GM23338 (cell line): ENCODE data around the gene FRY. TPM values are rescaled to one million over a fixed set of nuclear protein-coding genes. Genes with fewer than 3 reads are reported as not detected.
A peak's percentile ranks its signal among the peaks of the same experiment; 100 is the strongest.

Source experiments
- ATAC-seq: fragments of 200-7000 bp; cut with Tn5 transposase; 3 replicates; pipeline ENCODE4 v1.9.1; 2020
- DNase-seq: peaks from one replicate; pipeline ENCODE4 v3.0.0-alpha.2; 2015; ENCODE audit warnings: low spot score
- H2AFZ ChIP-seq: fragments of 200-600 bp; sonication (generic); 2 replicates; pipeline ENCODE4 v1.8.0; 2016; ENCODE audit warnings: antibody characterized with exemption, mild to moderate bottlenecking, moderate library complexity
- H3F3A ChIP-seq: fragments of 200-600 bp; sonication (generic); replicated peaks from 2 replicates; pipeline ENCODE4 v1.8.0; 2017; ENCODE audit warnings: antibody characterized with exemption, mixed run types, low read depth
- H3K27ac ChIP-seq: fragments of 200-600 bp; sonication (generic); 2 replicates; pipeline ENCODE4 v1.6.1; 2016; ENCODE audit warnings: low read depth
- H3K27me3 ChIP-seq: fragments of 200-600 bp; sonication (generic); 2 replicates; pipeline ENCODE4 v1.8.0; 2016; ENCODE audit warnings: mild to moderate bottlenecking, mixed run types, moderate library complexity; ENCODE audit not compliant: insufficient read depth
- H3K36me3 ChIP-seq: fragments of 200-600 bp; sonication (generic); 2 replicates; pipeline ENCODE4 v1.8.0; 2016; ENCODE audit warnings: mild to moderate bottlenecking; ENCODE audit not compliant: insufficient read depth
- H3K4me1 ChIP-seq: fragments of 200-600 bp; sonication (generic); 2 replicates; pipeline ENCODE4 v1.8.0; 2016; ENCODE audit warnings: mild to moderate bottlenecking, moderate library complexity; ENCODE audit not compliant: insufficient read depth
- H3K4me2 ChIP-seq: fragments of 200-600 bp; sonication (generic); 2 replicates; pipeline ENCODE4 v1.7.1; 2017; ENCODE audit warnings: mixed run types
- H3K4me3 ChIP-seq: fragments of 200-600 bp; sonication (generic); 2 replicates; pipeline ENCODE4 v1.6.1; 2016; ENCODE audit warnings: mixed run types
- H3K79me2 ChIP-seq: fragments of 200-600 bp; sonication (generic); replicated peaks from 2 replicates; pipeline ENCODE4 v1.8.0; 2017; ENCODE audit warnings: mild to moderate bottlenecking; ENCODE audit not compliant: insufficient read depth
- H3K9me2 ChIP-seq: fragments of 200-600 bp; sonication (generic); 2 replicates; pipeline ENCODE4 v1.8.0; 2017; ENCODE audit not compliant: insufficient read depth
- H4K20me1 ChIP-seq: fragments of 200-600 bp; sonication (generic); replicated peaks from 2 replicates; pipeline ENCODE4 v1.8.0; 2017; ENCODE audit warnings: mild to moderate bottlenecking; ENCODE audit not compliant: insufficient read depth
- H3K27ac Mint-ChIP-seq: 2 replicates; pipeline ENCODE4 v1.8.0; 2020; ENCODE audit warnings: inconsistent platforms, mild to moderate bottlenecking, moderate library complexity, mixed read lengths
- H3K27me3 Mint-ChIP-seq: 3 replicates; pipeline ENCODE4 v1.8.0; 2022; ENCODE audit warnings: low read depth, mild to moderate bottlenecking, moderate library complexity, mixed read lengths, inconsistent platforms; ENCODE audit not compliant: insufficient read depth, poor library complexity
- H3K36me3 Mint-ChIP-seq: 3 replicates; pipeline ENCODE4 v1.8.0; 2021; ENCODE audit warnings: low read depth, mild to moderate bottlenecking, inconsistent platforms, moderate library complexity, mixed read lengths
- H3K4me1 Mint-ChIP-seq: 3 replicates; pipeline ENCODE4 v1.8.0; 2020; ENCODE audit warnings: mild to moderate bottlenecking, inconsistent platforms, mixed read lengths
- H3K4me3 Mint-ChIP-seq: 3 replicates; pipeline ENCODE4 v1.8.0; 2021; ENCODE audit warnings: moderate library complexity, mild to moderate bottlenecking, inconsistent platforms, mixed read lengths
- H3K9me3 Mint-ChIP-seq: 3 replicates; pipeline ENCODE4 v1.8.0; 2020; ENCODE audit warnings: moderate library complexity, mild to moderate bottlenecking, inconsistent platforms, mixed read lengths
- CREB1 ChIP-seq: fragments of 250-450 bp; sonication (Bioruptor Pico); IDR thresholded peaks from 2 replicates; pipeline ENCODE4 v1.5.0; 2020; ENCODE audit warnings: low read depth, mild to moderate bottlenecking, moderate library complexity
- ETS1 ChIP-seq: IDR thresholded peaks from 2 replicates; pipeline ENCODE4 v1.6.1; 2016; ENCODE audit warnings: antibody characterized with exemption
- NANOG ChIP-seq: IDR thresholded peaks from 2 replicates; pipeline ENCODE4 v1.6.1; 2016; ENCODE audit warnings: antibody characterized with exemption, borderline replicate concordance
- STAT1 ChIP-seq: IDR thresholded peaks from one replicate; pipeline ENCODE4 v1.6.1; 2016; ENCODE audit warnings: antibody characterized with exemption; ENCODE audit not compliant: unreplicated experiment
- ZNF462 ChIP-seq: fragments of 250-450 bp; sonication (Bioruptor Pico); IDR thresholded peaks from 2 replicates; pipeline ENCODE4 v1.5.0; 2020; ENCODE audit warnings: mild to moderate bottlenecking, moderate library complexity
- polyA plus RNA-seq: library from polyadenylated mRNA; unstranded; fragments of >200 nt; fragmentation: Nextera tagmentation; extraction: Ambion mirVana; gene quantifications from 2 replicates; pipeline ENCODE4 v1.2.1, GENCODE V29; 2016
- total RNA-seq: library from RNA; depleted of rRNA; stranded (reverse); fragments of >200 nt; shearing (Covaris generic); gene quantifications from 2 replicates; pipeline ENCODE4 v1.2.3, GENCODE V29; 2014

Gene FRY
- total and polyA plus RNA-seq, 2 experiments from 2014 or later, result 2.4 to 10.1 TPM

- Histone ChIP-seq H3F3A (no peaks in the 10 kb centered on the region), H3K9me2 (no peaks in the 10 kb centered on the region), H3K27ac (no peak overlapping the region), H3K4me2 (no peak overlapping the region), H3K79me2 (no peaks in the 10 kb centered on the region), H3K4me3 (no peak overlapping the region), H3K36me3 (no peaks in the 10 kb centered on the region), H3K27me3 (no peaks in the 10 kb centered on the region), H2AFZ (no peak overlapping the region), H4K20me1 (no peaks in the 10 kb centered on the region), H3K4me1 (peaks cover 2% of the 10 kb centered on the region; the same call in 1 of the 2 replicates)
- TF ChIP-seq ZNF462 (CRISPR knock-in tag) (no peak), STAT1 (no peak), CREB1 (no peak), NANOG (no peak), ETS1 (no peak)
- no peaks in the 10 kb centered on the region for H3K36me3 Mint-ChIP-seq
- peaks cover 3% of the 10 kb centered on the region for H3K27me3 Mint-ChIP-seq
- H3K9me3 Mint-ChIP-seq, result no peaks in the 10 kb centered on the region
- peaks cover 3% of the 10 kb centered on the region; the same call in 1 of the 3 replicates for H3K4me1 Mint-ChIP-seq
- H3K27ac Mint-ChIP-seq, result 0 out of 2 replicates have a peak overlapping the region, but pooled peaks have one; percentile 21
- ATAC-seq (no peak), DNase-seq (peak; percentile 28)
- no peak overlapping the region for H3K4me3 Mint-ChIP-seq
Observed at GRCh38 chr13:32225481-32225931, 193.9 kb downstream of the FRY start.
